CD4-positive, CD25-positive, alpha-beta regulatory T cell (primary cell): ENCODE data around the gene LRRC66. TPM values are rescaled to one million over a fixed set of nuclear protein-coding genes. Genes with fewer than 3 reads are reported as not detected.

ENCODE experiments used
- ATAC-seq, 2 donors: fragments of 150-1000 bp; cut with Tn5 transposase; one replicate each; pipeline ENCODE4 v1.10.0; 2021; ENCODE audit warnings: low read depth in 2 of 2, moderate number of reproducible peaks in 2 of 2, moderate library complexity in 1 of 2
- DNase-seq, 3 donors: peaks; one replicate each; pipeline versions ENCODE4 v3.0.0 to v3.0.0-alpha.2; 2012 to 2022; ENCODE audit warnings: mixed read lengths in 1 of 3
- H3K27ac ChIP-seq: one replicate; pipeline ENCODE4 v1.7.0; 2013; ENCODE audit warnings: mild to moderate bottlenecking, low read length; ENCODE audit not compliant: insufficient read depth, poor library complexity, severe bottlenecking
- H3K27me3 ChIP-seq: one replicate; pipeline ENCODE4 v1.7.0; 2013; ENCODE audit warnings: low read length; ENCODE audit not compliant: control insufficient read depth, insufficient read depth
- H3K36me3 ChIP-seq: one replicate; pipeline ENCODE4 v1.7.0; 2013; ENCODE audit warnings: mild to moderate bottlenecking, low read length, moderate library complexity; ENCODE audit not compliant: control insufficient read depth, insufficient read depth
- H3K4me1 ChIP-seq: 2 replicates; pipeline ENCODE4 v1.7.0; 2013; ENCODE audit warnings: mild to moderate bottlenecking, low read length; ENCODE audit not compliant: insufficient read depth, control insufficient read depth, poor library complexity, severe bottlenecking
- H3K4me3 ChIP-seq: one replicate; pipeline ENCODE4 v1.7.0; 2013; ENCODE audit warnings: low read depth, mild to moderate bottlenecking, low read length, moderate library complexity
- H3K9me3 ChIP-seq, 2 experiments: 1 replicate in 1 of 2; 2 replicates in 1 of 2; pipeline ENCODE4 v1.7.0; 2013; ENCODE audit warnings: low read length in 2 of 2, mild to moderate bottlenecking in 1 of 2, moderate library complexity in 1 of 2; ENCODE audit not compliant: control insufficient read depth in 2 of 2
- H3K27ac Mint-ChIP-seq, 3 donors: one replicate each; pipeline ENCODE4 v1.8.0; 2020 to 2022; ENCODE audit warnings: mild to moderate bottlenecking in 3 of 3, mixed read lengths in 3 of 3, moderate library complexity in 2 of 3
- H3K27me3 Mint-ChIP-seq: one replicate; pipeline ENCODE4 v1.8.0; 2022; ENCODE audit warnings: mild to moderate bottlenecking, mixed read lengths
- H3K36me3 Mint-ChIP-seq: one replicate; pipeline ENCODE4 v1.8.0; 2020; ENCODE audit warnings: mixed read lengths
- H3K4me1 Mint-ChIP-seq, 4 donors: one replicate each; pipeline ENCODE4 v1.8.0; 2020 to 2022; ENCODE audit warnings: mixed read lengths in 4 of 4, mild to moderate bottlenecking in 1 of 4
- H3K4me3 Mint-ChIP-seq, 4 donors: one replicate each; pipeline ENCODE4 v1.8.0; 2020 to 2022; ENCODE audit warnings: mild to moderate bottlenecking in 4 of 4, mixed read lengths in 4 of 4, moderate library complexity in 3 of 4
- H3K9me3 Mint-ChIP-seq, 7 donors: one replicate each; pipeline ENCODE4 v1.8.0; 2020 to 2022; ENCODE audit warnings: mixed read lengths in 7 of 7, mild to moderate bottlenecking in 3 of 7, moderate library complexity in 2 of 7
- polyA plus RNA-seq, 4 donors: library from polyadenylated mRNA; unstranded; fragments of 300-500 nt; fragmentation: Illumina TruSeq; gene quantifications; one replicate each; pipeline ENCODE4 v1.2.3, GENCODE V29; 2021
- total RNA-seq: library from RNA; stranded (reverse); gene quantifications from one replicate; pipeline ENCODE4 v1.2.3, GENCODE V29; 2022

The LRRC66 gene
- total and polyA plus RNA-seq, 5 donors from 2014 or later, result 0.37 TPM; not detected in 4

DNA sequence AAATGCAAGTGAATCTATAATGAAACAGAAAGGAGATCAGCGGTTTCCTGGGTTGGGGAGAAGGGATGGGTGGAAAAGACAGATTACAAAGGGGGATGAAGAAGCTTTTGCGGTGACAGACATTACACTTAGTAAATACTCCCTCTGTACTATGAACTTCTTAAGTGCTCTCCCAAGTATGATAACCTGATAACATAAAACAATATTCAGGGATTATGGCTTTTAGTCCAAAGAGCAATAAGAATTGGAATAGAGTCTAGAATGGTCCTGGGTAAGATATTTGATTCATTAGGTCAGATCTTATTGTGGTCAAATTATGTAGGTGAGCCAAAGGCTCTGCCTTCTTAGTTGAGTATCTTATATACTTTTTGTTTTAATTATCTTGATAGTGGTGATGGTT lies 9.2 kb downstream of the LRRC66 start:
- Histone ChIP-seq H3K4me3 (no peak overlapping the region), H3K4me1 (no peaks in the 10 kb centered on the region), H3K27me3 (no peaks in the 10 kb centered on the region), H3K27ac (no peak overlapping the region), H3K36me3 (no peaks in the 10 kb centered on the region), H3K9me3 (no peaks in the 10 kb centered on the region)
- no peaks in the 10 kb centered on the region for H3K27me3 Mint-ChIP-seq
- H3K36me3 Mint-ChIP-seq, result no peaks in the 10 kb centered on the region
- H3K4me1 Mint-ChIP-seq, result no peaks in the 10 kb centered on the region
- no peaks in the 10 kb centered on the region for H3K9me3 Mint-ChIP-seq
- DNase-seq, result no peak
- no peak overlapping the region for H3K4me3 Mint-ChIP-seq
- no peak overlapping the region for H3K27ac Mint-ChIP-seq
- no peak for ATAC-seq

DNA sequence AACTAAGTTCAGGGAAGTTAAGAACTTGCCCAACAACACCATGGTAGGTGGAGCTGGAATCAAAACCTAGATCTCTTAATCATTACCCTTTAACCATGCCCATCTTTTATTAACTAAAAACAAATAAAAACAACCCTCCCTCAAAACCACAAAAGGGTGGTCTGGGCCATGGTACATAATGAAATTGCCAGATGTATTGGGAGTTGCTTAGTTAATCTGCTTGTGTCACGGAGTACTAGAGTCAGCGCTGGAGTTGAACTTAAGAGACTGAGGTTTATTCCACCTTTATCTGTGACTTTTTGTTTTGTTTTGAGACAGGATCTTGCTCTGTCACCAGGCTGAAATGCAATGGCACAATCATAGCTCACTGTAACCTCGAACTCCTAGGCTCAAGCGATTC lies 13.3 kb downstream of the LRRC66 start:
- Histone ChIP-seq H3K9me3 (no peaks in the 10 kb centered on the region), H3K4me1 (no peaks in the 10 kb centered on the region), H3K27me3 (no peaks in the 10 kb centered on the region), H3K27ac (no peak overlapping the region), H3K4me3 (no peak overlapping the region), H3K36me3 (no peaks in the 10 kb centered on the region)
- no peaks in the 10 kb centered on the region for H3K4me1 Mint-ChIP-seq
- H3K27me3 Mint-ChIP-seq, result no peaks in the 10 kb centered on the region
- DNase-seq, result no peak
- ATAC-seq, result no peak
- no peak overlapping the region for H3K4me3 Mint-ChIP-seq
- H3K36me3 Mint-ChIP-seq, result no peaks in the 10 kb centered on the region
- no peak overlapping the region for H3K27ac Mint-ChIP-seq
- H3K9me3 Mint-ChIP-seq, result peaks cover 0 to 3% (median 0%) of the 10 kb centered on the region in 7 donors

DNA sequence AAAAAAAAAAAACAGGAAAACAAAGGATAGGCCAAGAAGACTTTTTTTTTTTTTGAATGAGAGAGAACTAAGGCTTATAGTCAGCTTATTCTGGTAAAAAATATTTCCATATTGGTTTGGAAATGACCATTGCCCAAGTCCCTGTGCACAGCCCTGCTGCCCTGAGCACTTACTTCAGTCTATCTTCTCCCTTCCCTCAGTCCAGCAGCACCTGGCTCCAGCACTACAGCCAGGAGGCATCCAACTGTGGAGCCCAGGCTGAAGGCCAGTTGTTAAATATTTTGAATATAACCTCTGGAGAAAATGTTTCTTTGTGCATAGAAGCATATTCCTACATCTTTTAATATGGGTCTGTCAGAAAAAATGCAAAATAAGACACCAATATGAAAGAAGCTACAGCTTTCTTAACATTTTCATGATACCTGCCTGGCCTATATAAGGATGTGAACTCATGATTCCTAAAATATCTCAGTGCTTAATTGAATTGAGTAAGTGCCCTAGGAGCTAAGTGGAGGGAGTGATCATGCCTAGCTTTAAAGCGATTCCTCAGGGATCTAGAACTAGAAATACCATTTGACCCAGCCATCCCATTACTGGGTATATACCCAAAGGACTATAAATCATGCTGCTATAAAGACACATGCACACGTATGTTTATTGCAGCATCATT lies 14.4 kb downstream of the LRRC66 start:
- H3K4me1 Mint-ChIP-seq, result no peaks in the 10 kb centered on the region
- Histone ChIP-seq H3K27ac (no peak overlapping the region), H3K9me3 (no peaks in the 10 kb centered on the region), H3K4me3 (no peak overlapping the region), H3K27me3 (no peaks in the 10 kb centered on the region), H3K36me3 (no peaks in the 10 kb centered on the region), H3K4me1 (no peaks in the 10 kb centered on the region)
- DNase-seq (no peak), ATAC-seq (no peak)
- H3K4me3 Mint-ChIP-seq, result no peak overlapping the region
- H3K27me3 Mint-ChIP-seq, result peaks cover 4% of the 10 kb centered on the region
- peak overlapping the region in 1 of 3 donors; percentile 80 for H3K27ac Mint-ChIP-seq
- H3K9me3 Mint-ChIP-seq, result peaks cover 0 to 3% (median 0%) of the 10 kb centered on the region in 7 donors
- no peaks in the 10 kb centered on the region for H3K36me3 Mint-ChIP-seq

DNA sequence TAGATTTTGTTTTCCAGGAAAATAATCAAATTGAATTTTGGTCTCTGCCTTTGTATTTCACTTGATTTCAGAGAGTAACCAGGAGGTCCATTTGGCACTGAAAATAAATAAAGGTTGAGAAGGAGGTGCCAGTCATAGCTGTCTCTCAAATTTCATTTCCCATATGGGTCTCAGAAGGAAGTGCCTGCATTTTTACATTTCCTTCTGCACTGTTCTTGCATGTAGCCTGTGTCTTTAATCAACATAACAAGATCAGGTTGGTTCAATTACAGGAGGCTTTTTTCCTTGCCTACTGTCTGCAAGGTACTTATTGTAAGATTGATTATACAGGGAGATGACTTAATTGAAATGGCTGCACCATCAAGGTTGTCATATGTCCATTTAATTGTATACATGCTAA lies 15.7 kb downstream of the LRRC66 start:
- H3K9me3 ChIP-seq, result no peaks in the 10 kb centered on the region
- Mint-ChIP-seq H3K9me3 (peaks cover 0 to 3% (median 0%) of the 10 kb centered on the region in 7 donors), H3K27ac (no peak overlapping the region), H3K4me3 (no peak overlapping the region), H3K4me1 (no peaks in the 10 kb centered on the region), H3K27me3 (peaks cover 4% of the 10 kb centered on the region), H3K36me3 (no peaks in the 10 kb centered on the region)
- DNase-seq (no peak), ATAC-seq (no peak)
- no peaks in the 10 kb centered on the region for H3K4me1 ChIP-seq
- no peaks in the 10 kb centered on the region for H3K27me3 ChIP-seq
- no peak overlapping the region for H3K27ac ChIP-seq
- H3K36me3 ChIP-seq, result no peaks in the 10 kb centered on the region
- no peak overlapping the region for H3K4me3 ChIP-seq

DNA sequence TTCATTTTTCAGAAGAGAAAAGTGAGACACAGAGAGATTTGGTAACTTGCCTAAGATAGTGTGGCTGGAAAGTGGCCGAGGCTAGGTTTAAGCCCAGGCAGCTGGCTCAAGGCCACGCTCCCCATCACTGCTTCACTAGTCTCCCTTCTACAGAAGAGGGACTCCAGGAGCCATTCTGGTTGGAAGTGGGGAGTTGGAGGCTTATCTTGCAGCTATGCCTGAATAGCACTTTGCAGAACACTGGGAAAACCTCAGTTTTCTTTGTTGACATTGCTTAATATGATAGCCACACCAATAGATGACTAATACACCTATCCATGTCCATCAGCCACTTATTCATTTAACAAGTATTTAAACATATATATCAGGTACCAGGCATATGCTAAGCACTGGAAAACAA lies 18.5 kb downstream of the LRRC66 start:
- Histone ChIP-seq H3K9me3 (no peaks in the 10 kb centered on the region), H3K27ac (no peak overlapping the region), H3K4me3 (no peak overlapping the region), H3K4me1 (no peaks in the 10 kb centered on the region), H3K27me3 (no peaks in the 10 kb centered on the region), H3K36me3 (no peaks in the 10 kb centered on the region)
- H3K27ac Mint-ChIP-seq, result no peak overlapping the region
- H3K27me3 Mint-ChIP-seq, result peaks cover 8% of the 10 kb centered on the region
- DNase-seq (no peak), ATAC-seq (no peak)
- H3K36me3 Mint-ChIP-seq, result no peaks in the 10 kb centered on the region
- no peak overlapping the region for H3K4me3 Mint-ChIP-seq
- no peaks in the 10 kb centered on the region for H3K4me1 Mint-ChIP-seq
- peaks cover 0 to 3% (median 0%) of the 10 kb centered on the region in 7 donors for H3K9me3 Mint-ChIP-seq

DNA sequence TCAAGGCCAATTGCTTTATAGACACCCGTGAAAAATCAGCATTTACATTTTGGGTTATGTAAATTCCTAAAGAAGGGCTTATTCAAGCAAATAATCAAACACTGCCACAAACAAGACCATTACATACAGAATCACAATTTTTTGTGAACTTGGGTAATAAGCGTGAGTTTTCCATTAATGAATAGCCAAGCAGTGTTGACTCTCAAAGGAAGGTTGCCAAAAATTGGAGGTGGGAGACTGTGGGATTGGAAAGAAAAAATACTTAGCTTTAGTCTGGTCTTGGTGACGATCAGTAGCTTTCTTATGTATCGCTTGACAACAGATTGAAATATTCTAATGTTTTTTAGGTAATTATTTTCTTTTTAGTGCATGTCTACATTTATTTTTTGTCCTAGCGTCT lies 20.9 kb downstream of the LRRC66 start:
- H3K36me3 Mint-ChIP-seq, result no peaks in the 10 kb centered on the region
- Histone ChIP-seq H3K36me3 (no peaks in the 10 kb centered on the region), H3K4me3 (no peak overlapping the region), H3K9me3 (no peaks in the 10 kb centered on the region), H3K27ac (no peak overlapping the region), H3K27me3 (no peaks in the 10 kb centered on the region), H3K4me1 (no peaks in the 10 kb centered on the region)
- DNase-seq, result no peak
- peaks cover 0 to 1% (median 0%) of the 10 kb centered on the region in 7 donors for H3K9me3 Mint-ChIP-seq
- no peak overlapping the region for H3K27ac Mint-ChIP-seq
- H3K4me1 Mint-ChIP-seq, result no peaks in the 10 kb centered on the region
- H3K4me3 Mint-ChIP-seq, result no peak overlapping the region
- no peak for ATAC-seq
- peaks cover 8% of the 10 kb centered on the region for H3K27me3 Mint-ChIP-seq

GRCh38 chr4:51998837-51999236 lies 21.3 kb downstream of the LRRC66 start:
- Histone ChIP-seq H3K4me3 (no peak overlapping the region), H3K27ac (no peak overlapping the region), H3K36me3 (no peaks in the 10 kb centered on the region), H3K9me3 (no peaks in the 10 kb centered on the region), H3K27me3 (no peaks in the 10 kb centered on the region), H3K4me1 (no peaks in the 10 kb centered on the region)
- no peaks in the 10 kb centered on the region for H3K36me3 Mint-ChIP-seq
- H3K9me3 Mint-ChIP-seq, result peaks cover 0 to 1% (median 0%) of the 10 kb centered on the region in 7 donors
- H3K4me3 Mint-ChIP-seq, result no peak overlapping the region
- peak overlapping the region in 1 of 3 donors; percentile 53 for H3K27ac Mint-ChIP-seq
- no peak for DNase-seq
- ATAC-seq, result no peak
- H3K27me3 Mint-ChIP-seq, result peaks cover 8% of the 10 kb centered on the region
- H3K4me1 Mint-ChIP-seq, result no peaks in the 10 kb centered on the region

DNA sequence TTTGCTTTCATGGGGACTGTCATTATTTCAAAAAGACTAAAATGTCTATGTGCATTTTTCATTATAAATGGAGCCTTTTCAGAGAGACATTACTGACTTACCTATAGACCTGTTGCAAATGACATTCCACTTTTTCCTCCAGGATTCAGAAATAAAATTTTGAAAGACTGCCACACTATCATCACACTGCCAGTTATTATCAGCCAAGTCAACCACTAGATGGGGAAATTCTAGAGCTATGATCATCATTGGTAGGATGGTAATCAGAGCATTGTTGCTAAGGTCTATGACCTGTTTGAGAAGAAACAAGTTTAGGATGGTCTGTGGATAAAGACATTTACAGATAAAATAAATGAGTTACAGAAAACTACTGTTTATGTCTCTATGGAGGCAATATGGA lies 22.5 kb downstream of the LRRC66 start:
- no peaks in the 10 kb centered on the region for H3K9me3 ChIP-seq
- no peaks in the 10 kb centered on the region for H3K27me3 ChIP-seq
- H3K4me3 Mint-ChIP-seq, result no peak overlapping the region
- no peak for DNase-seq
- H3K4me3 ChIP-seq, result no peak overlapping the region
- H3K9me3 Mint-ChIP-seq, result no peaks in the 10 kb centered on the region
- no peaks in the 10 kb centered on the region for H3K4me1 Mint-ChIP-seq
- no peak overlapping the region for H3K27ac ChIP-seq
- no peaks in the 10 kb centered on the region for H3K4me1 ChIP-seq
- no peak overlapping the region for H3K27ac Mint-ChIP-seq
- H3K36me3 ChIP-seq, result no peaks in the 10 kb centered on the region
- no peaks in the 10 kb centered on the region for H3K36me3 Mint-ChIP-seq
- peaks cover 8% of the 10 kb centered on the region for H3K27me3 Mint-ChIP-seq
- no peak for ATAC-seq
